Peyer's patch (tissue), 4 donors: ENCODE data around the gene EPS8. TPM values are rescaled to one million over a fixed set of nuclear protein-coding genes. Genes with fewer than 3 reads are reported as not detected.

Experiments
- DNase-seq, 3 donors: peaks; one replicate each; pipeline ENCODE4 v3.0.0-alpha.2; 2017 to 2019
- H3K27ac ChIP-seq, 4 donors: fragments of 200-600 bp; sonication (generic); one replicate each; pipeline ENCODE4 v1.5.1; 2016 to 2019
- H3K27me3 ChIP-seq, 2 donors: fragments of 200-600 bp; sonication (generic); one replicate each; pipeline ENCODE4 v1.5.1; 2019
- H3K36me3 ChIP-seq, 3 donors: fragments of 200-600 bp; sonication (generic); one replicate each; pipeline ENCODE4 v1.5.1; 2016 to 2019
- H3K4me1 ChIP-seq, 4 donors: fragments of 200-600 bp; sonication (generic); one replicate each; pipeline ENCODE4 v1.5.1; 2016 to 2019
- H3K4me3 ChIP-seq, 4 donors: fragments of 200-600 bp; sonication (generic); 1 replicate in 3 of 4; 2 replicates in 1 of 4; pipeline ENCODE4 v1.5.1; 2016 to 2019; ENCODE audit warnings: mild to moderate bottlenecking in 1 of 4
- H3K9me3 ChIP-seq, 4 donors: fragments of 200-600 bp; sonication (generic); one replicate each; pipeline ENCODE4 v1.5.1; 2016 to 2019; ENCODE audit warnings: mild to moderate bottlenecking in 1 of 4
- CTCF ChIP-seq, 6 experiments: fragments of 450-650 bp in 4 of 6; fragments of 200-600 bp in 2 of 6; sonication (generic) in 1 of 6; IDR thresholded peaks; one replicate each; pipeline ENCODE4 v1.5.1; 2017 to 2019; ENCODE audit warnings: antibody characterized with exemption in 6 of 6, mild to moderate bottlenecking in 3 of 6, moderate library complexity in 1 of 6
- POLR2A ChIP-seq, 2 donors: fragments of 450-650 bp; IDR thresholded peaks; one replicate each; pipeline ENCODE4 v1.5.1; 2017; ENCODE audit warnings: antibody characterized with exemption in 2 of 2, mild to moderate bottlenecking in 2 of 2, moderate library complexity in 2 of 2
- total RNA-seq, 4 donors: library from RNA; depleted of rRNA; stranded (reverse); fragments of >200 nt; gene quantifications; one replicate each; pipeline ENCODE4 v1.1.0, GENCODE V29; 2016

EPS8 gene
- total RNA-seq, 4 donors from 2014 or later = 57.8 to 168 (median 129) TPM

DNA sequence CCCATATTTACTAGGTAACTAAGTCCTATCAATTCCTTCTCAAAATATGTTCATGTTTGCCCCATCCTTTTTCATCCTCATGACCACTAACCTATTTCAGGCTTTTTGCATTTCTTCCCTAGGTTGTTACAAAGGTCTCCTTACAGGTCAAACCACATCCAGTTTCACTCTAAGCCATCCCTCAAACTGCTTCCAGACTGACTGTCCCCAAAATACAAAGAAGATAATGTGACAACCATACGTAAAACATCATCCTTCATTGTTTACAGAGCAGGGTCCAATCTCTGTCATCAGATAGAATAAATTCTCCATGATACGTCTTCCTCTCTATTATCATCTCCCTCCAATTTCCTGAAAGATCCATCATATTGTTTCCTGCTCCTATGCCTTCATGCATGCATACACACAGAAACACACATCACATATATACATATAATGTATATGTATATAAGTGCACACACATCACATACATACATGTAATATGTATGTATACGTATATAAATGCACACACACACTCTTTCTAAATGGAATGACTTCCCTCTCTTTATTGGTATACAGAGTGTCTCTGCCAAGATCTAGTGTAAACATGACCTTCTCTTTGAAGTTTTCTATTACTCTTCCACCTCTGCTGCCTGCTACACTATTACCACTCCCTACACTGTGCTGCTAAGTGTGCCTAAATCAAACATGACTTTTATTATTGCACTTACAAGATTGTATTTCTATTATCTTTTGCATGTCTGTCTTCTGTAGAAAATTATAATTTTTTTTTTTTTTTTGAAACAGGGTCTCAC lies 30.7 kb upstream of the EPS8 start:
- H3K36me3 ChIP-seq = no peaks in the 10 kb centered on the region
- no peak overlapping the region for H3K4me3 ChIP-seq
- H3K27me3 ChIP-seq = no peaks in the 10 kb centered on the region
- DNase-seq = no peak
- TF ChIP-seq CTCF (IDR thresholded peaks at IDR 0.05) (no peak), POLR2A (IDR thresholded peaks at IDR 0.05) (no peak)
- no peaks in the 10 kb centered on the region for H3K9me3 ChIP-seq
- H3K27ac ChIP-seq = no peak overlapping the region
- H3K4me1 ChIP-seq = peaks cover 0 to 3% (median 0%) of the 10 kb centered on the region in 4 donors

- Histone ChIP-seq H3K4me1 (peaks cover 0 to 3% (median 0%) of the 10 kb centered on the region in 4 donors), H3K27me3 (no peaks in the 10 kb centered on the region), H3K27ac (no peak overlapping the region), H3K36me3 (no peaks in the 10 kb centered on the region), H3K9me3 (no peaks in the 10 kb centered on the region), H3K4me3 (no peak overlapping the region)
- no peak for TF ChIP-seq POLR2A (IDR thresholded peaks at IDR 0.05)
- TF ChIP-seq CTCF (IDR thresholded peaks at IDR 0.05) = no peak
- DNase-seq = no peak
Observed at GRCh38 chr12:15818418-15818817, 29.2 kb upstream of the EPS8 start.

- no peak for DNase-seq
Observed at GRCh38 chr12:15815730-15816129, 26.5 kb upstream of the EPS8 start.

GRCh38 chr12:15811214-15812127 lies 22.3 kb upstream of the EPS8 start:
- H3K9me3 ChIP-seq = no peaks in the 10 kb centered on the region
- H3K4me3 ChIP-seq = no peak overlapping the region
- H3K36me3 ChIP-seq = no peaks in the 10 kb centered on the region
- no peak for DNase-seq
- H3K27me3 ChIP-seq = no peaks in the 10 kb centered on the region
- H3K4me1 ChIP-seq = no peaks in the 10 kb centered on the region
- H3K27ac ChIP-seq = no peak overlapping the region
- TF ChIP-seq POLR2A (IDR thresholded peaks at IDR 0.05) (no peak), CTCF (IDR thresholded peaks at IDR 0.05) (no peak)

More at GRCh38 chr12:15815730-15816129, 26.5 kb upstream of the EPS8 start:
- TF ChIP-seq CTCF (IDR thresholded peaks at IDR 0.05) (no peak), POLR2A (IDR thresholded peaks at IDR 0.05) (no peak)
- no peaks in the 10 kb centered on the region for H3K27me3 ChIP-seq
- H3K4me1 ChIP-seq = peaks cover 0 to 3% (median 0%) of the 10 kb centered on the region in 4 donors
- H3K9me3 ChIP-seq = no peaks in the 10 kb centered on the region
- no peak overlapping the region for H3K27ac ChIP-seq
- no peak overlapping the region for H3K4me3 ChIP-seq
- H3K36me3 ChIP-seq = no peaks in the 10 kb centered on the region

GRCh38 chr12:15808652-15809051 lies 19.5 kb upstream of the EPS8 start:
- H3K4me1 ChIP-seq = no peaks in the 10 kb centered on the region
- H3K36me3 ChIP-seq = no peaks in the 10 kb centered on the region
- H3K9me3 ChIP-seq = no peaks in the 10 kb centered on the region
- no peak overlapping the region for H3K27ac ChIP-seq
- DNase-seq = no peak
- H3K27me3 ChIP-seq = no peaks in the 10 kb centered on the region
- TF ChIP-seq POLR2A (IDR thresholded peaks at IDR 0.05) (no peak), CTCF (IDR thresholded peaks at IDR 0.05) (no peak)
- no peak overlapping the region for H3K4me3 ChIP-seq
